Neural cell (in vitro differentiated cells): ENCODE results near the gene NIT1. TPM values are rescaled to one million over a fixed set of nuclear protein-coding genes. Genes with fewer than 3 reads are reported as not detected.

ENCODE experiments used
- H2AFZ ChIP-seq: fragments of 200-600, 300-800 bp; sonication (generic), shearing (Covaris generic); 2 replicates; pipeline ENCODE4 v1.6.0; 2014; ENCODE audit warnings: low read depth, mild to moderate bottlenecking, antibody characterized with exemption, low read length, moderate library complexity
- H3F3A ChIP-seq: fragments of 200-600 bp; shearing (Covaris generic); 2 replicates; pipeline ENCODE4 v1.6.1; 2016; ENCODE audit warnings: mild to moderate bottlenecking, moderate library complexity, mixed read lengths, antibody characterized with exemption, low read length; ENCODE audit not compliant: insufficient read depth, poor library complexity, severe bottlenecking
- H3K27ac ChIP-seq: fragments of 200-600, 300-800 bp; sonication (generic), shearing (Covaris generic); 2 replicates; pipeline ENCODE4 v1.5.1; 2014; ENCODE audit warnings: mild to moderate bottlenecking, low read length, moderate library complexity
- H3K27me3 ChIP-seq: fragments of 300-800, 200-600 bp; sonication (generic), shearing (Covaris generic); 2 replicates; pipeline ENCODE4 v1.6.0; 2014; ENCODE audit warnings: mild to moderate bottlenecking, low read depth, low read length, moderate library complexity; ENCODE audit not compliant: insufficient read depth
- H3K36me3 ChIP-seq: fragments of 300-800, 200-600 bp; sonication (generic), shearing (Covaris generic); 2 replicates; pipeline ENCODE4 v1.5.1; 2014; ENCODE audit warnings: mild to moderate bottlenecking, antibody characterized with exemption, low read length, moderate library complexity; ENCODE audit not compliant: insufficient read depth
- H3K4me2 ChIP-seq: fragments of 300-800, 200-600 bp; sonication (generic), shearing (Covaris generic); 2 replicates; pipeline ENCODE4 v1.6.0; 2014; ENCODE audit warnings: mild to moderate bottlenecking, low read length
- H3K4me3 ChIP-seq: fragments of 300-800, 200-600 bp; sonication (generic), shearing (Covaris generic); 2 replicates; pipeline ENCODE4 v1.5.1; 2014; ENCODE audit warnings: mild to moderate bottlenecking, low read length, moderate library complexity
- H3K79me2 ChIP-seq: fragments of 200-600 bp; shearing (Covaris generic); replicated peaks from 2 replicates; pipeline ENCODE4 v1.6.0; 2014; ENCODE audit warnings: mild to moderate bottlenecking, low read length, moderate library complexity; ENCODE audit not compliant: insufficient read depth
- H3K9ac ChIP-seq: fragments of 300-800, 200-600 bp; sonication (generic), shearing (Covaris generic); 2 replicates; pipeline ENCODE4 v1.6.1; 2016; ENCODE audit warnings: mild to moderate bottlenecking, low read length, mixed read lengths
- H3K9me2 ChIP-seq: fragments of 200-600 bp; shearing (Covaris generic); 2 replicates; pipeline ENCODE4 v1.6.1; 2016; ENCODE audit warnings: mild to moderate bottlenecking, low read length, mixed read lengths; ENCODE audit not compliant: insufficient read depth
- H3K9me3 ChIP-seq: fragments of 200-600, 300-800 bp; sonication (generic), shearing (Covaris generic); 2 replicates; pipeline ENCODE4 v1.6.1; 2016; ENCODE audit warnings: mild to moderate bottlenecking, mixed run types, low read length, moderate library complexity, mixed read lengths
- H4K20me1 ChIP-seq: fragments of 200-600 bp; shearing (Covaris generic); 2 replicates; pipeline ENCODE4 v1.6.1; 2016; ENCODE audit warnings: mild to moderate bottlenecking, mixed run types; ENCODE audit not compliant: insufficient read depth
- CTCF ChIP-seq: fragments of 450-650 bp; IDR thresholded peaks from 2 replicates; pipeline ENCODE4 v1.5.1; 2014; ENCODE audit warnings: antibody characterized with exemption, mild to moderate bottlenecking, moderate library complexity; ENCODE audit not compliant: poor library complexity, severe bottlenecking
- EP300 ChIP-seq: fragments of 450-650 bp; conservative IDR thresholded peaks from 2 replicates; pipeline ENCODE4 v1.6.1; 2014; ENCODE audit warnings: antibody characterized with exemption, mild to moderate bottlenecking, moderate library complexity; ENCODE audit not compliant: poor library complexity, severe bottlenecking
- EZH2 ChIP-seq: fragments of 200-600, 300-800 bp; shearing (Covaris generic), sonication (generic); IDR thresholded peaks from 2 replicates; pipeline ENCODE4 v1.6.1; 2014; ENCODE audit warnings: antibody characterized with exemption, low read length, borderline replicate concordance, mild to moderate bottlenecking; ENCODE audit not compliant: insufficient read depth, poor library complexity, severe bottlenecking
- MXI1 ChIP-seq: fragments of 450-650 bp; conservative IDR thresholded peaks from 2 replicates; pipeline ENCODE4 v1.6.1; 2014; ENCODE audit warnings: antibody characterized with exemption, mild to moderate bottlenecking; ENCODE audit not compliant: poor library complexity, severe bottlenecking
- POLR2AphosphoS5 ChIP-seq: IDR thresholded peaks from 2 replicates; pipeline ENCODE4 v1.6.1; 2012
- RAD21 ChIP-seq: fragments of 450-650 bp; conservative IDR thresholded peaks from 2 replicates; pipeline ENCODE4 v1.6.1; 2014; ENCODE audit warnings: antibody characterized with exemption, mild to moderate bottlenecking, moderate library complexity
- REST ChIP-seq: IDR thresholded peaks from 2 replicates; pipeline ENCODE4 v1.6.1; 2012; ENCODE audit warnings: borderline replicate concordance
- SMC3 ChIP-seq: fragments of 450-650 bp; conservative IDR thresholded peaks from 2 replicates; pipeline ENCODE4 v1.6.1; 2014; ENCODE audit warnings: antibody characterized with exemption, mild to moderate bottlenecking, moderate library complexity; ENCODE audit not compliant: poor library complexity
- TAF1 ChIP-seq: IDR thresholded peaks from 2 replicates; pipeline ENCODE4 v1.6.1; 2012; ENCODE audit warnings: low read depth
- polyA plus RNA-seq: library from polyadenylated mRNA; depleted of rRNA; stranded (reverse); fragments of >200 nt; gene quantifications from 2 replicates; pipeline ENCODE4 v1.2.3, GENCODE V29; 2014

The NIT1 gene
- polyA plus RNA-seq, 1 donor from 2014 or later = 66.1 TPM

DNA sequence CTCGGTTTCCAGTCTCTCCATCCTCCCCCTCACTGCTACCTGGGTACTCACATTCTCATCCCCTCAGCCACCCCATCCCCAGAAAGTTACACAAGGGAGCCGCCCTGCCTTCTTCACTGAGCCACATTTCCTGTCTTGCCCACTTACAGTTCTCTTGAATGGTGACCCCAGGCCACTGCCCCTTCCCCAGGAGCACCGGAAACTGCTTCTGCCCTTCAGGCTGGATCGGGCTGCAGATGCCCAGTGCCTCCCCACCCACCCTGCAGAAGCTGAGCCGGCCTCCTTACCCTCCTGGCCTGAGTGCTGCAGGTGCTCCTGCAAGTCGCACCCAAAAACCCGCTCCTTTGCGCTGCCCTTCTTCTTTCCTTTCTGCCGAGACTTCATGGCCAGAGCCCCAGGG lies 48.7 kb upstream of the NIT1 start:
- Histone ChIP-seq H3K4me2 (no peak overlapping the region), H3K9me2 (no peaks in the 10 kb centered on the region), H3K27ac (no peak overlapping the region), H4K20me1 (no peaks in the 10 kb centered on the region), H2AFZ (no peak overlapping the region), H3K9ac (no peak overlapping the region), H3K79me2 (no peaks in the 10 kb centered on the region), H3K27me3 (no peaks in the 10 kb centered on the region), H3K9me3 (no peaks in the 10 kb centered on the region), H3K4me3 (no peak overlapping the region), H3F3A (no peaks in the 10 kb centered on the region), H3K36me3 (no peaks in the 10 kb centered on the region)
- TF ChIP-seq MXI1 (no peak), EZH2 (no peak), TAF1 (no peak), POLR2AphosphoS5 (no peak), EP300 (no peak), SMC3 (no peak), CTCF (no peak), REST (no peak), RAD21 (no peak)

- Histone ChIP-seq H3K27ac (no peak within 1 kb of the TSS), H3K9me3 (no peaks in the 10 kb centered on the region), H2AFZ (no peak within 1 kb of the TSS), H3K36me3 (no peaks in the 10 kb centered on the region), H3K4me3 (no peak within 1 kb of the TSS), H3K27me3 (no peaks in the 10 kb centered on the region), H3K79me2 (no peaks in the 10 kb centered on the region), H3F3A (no peaks in the 10 kb centered on the region), H3K4me2 (no peak within 1 kb of the TSS), H3K9me2 (no peaks in the 10 kb centered on the region), H4K20me1 (no peaks in the 10 kb centered on the region), H3K9ac (no peak within 1 kb of the TSS)
- no peak for TF ChIP-seq EP300
- TF ChIP-seq REST = no peak
- no peak for TF ChIP-seq RAD21
- no peak for TF ChIP-seq CTCF
- TF ChIP-seq SMC3 = no peak
- no peak for TF ChIP-seq POLR2AphosphoS5
- TF ChIP-seq MXI1 = no peak
- no peak for TF ChIP-seq EZH2
- no peak for TF ChIP-seq TAF1
Observed at GRCh38 chr1:161069731-161070270, 48.1 kb upstream of the NIT1 start, which contains the start of gene ARHGAP30. TSS of gene ARHGAP30 (minus strand) at chr1:161069891. CDS start at chr1:161069624, 267 bp downstream.
